Heart left ventricle (tissue), 16 donors: ENCODE measurements around the gene KCNJ10. TPM values are rescaled to one million over a fixed set of nuclear protein-coding genes. Genes with fewer than 3 reads are reported as not detected.

Experiments used
- ATAC-seq, 4 donors: fragments of 200-7000 bp; cut with Tn5 transposase; one replicate each; pipeline ENCODE4 v1.9.1; 2020 to 2022; ENCODE audit warnings: moderate library complexity in 4 of 4, mild to moderate bottlenecking in 3 of 4, moderate number of reproducible peaks in 1 of 4
- DNase-seq, 5 donors: peaks; one replicate each; pipeline ENCODE4 v3.0.0-alpha.2; 2020
- H3K27ac ChIP-seq, 12 donors: fragments of 200-600 bp; sonication (generic) in 4 of 12; one replicate each; pipeline versions ENCODE4 v1.5.0 to v1.8.0; 2016 to 2022; ENCODE audit warnings: mild to moderate bottlenecking in 2 of 12
- H3K27me3 ChIP-seq, 9 donors: fragments of 200-600 bp; sonication (generic) in 2 of 9; one replicate each; pipeline versions ENCODE4 v1.5.1 to v1.8.0; 2016 to 2022; ENCODE audit warnings: mild to moderate bottlenecking in 3 of 9
- H3K36me3 ChIP-seq, 9 donors: fragments of 200-600 bp; sonication (generic) in 2 of 9; one replicate each; pipeline versions ENCODE4 v1.5.0 to v1.8.0; 2018 to 2022; ENCODE audit warnings: mild to moderate bottlenecking in 2 of 9
- H3K4me1 ChIP-seq, 12 donors: fragments of 200-600 bp; sonication (generic) in 4 of 12; one replicate each; pipeline versions ENCODE4 v1.5.0 to v1.8.0; 2016 to 2022; ENCODE audit warnings: mild to moderate bottlenecking in 3 of 12
- H3K4me3 ChIP-seq, 12 donors: fragments of 200-600 bp; sonication (generic) in 4 of 12; one replicate each; pipeline versions ENCODE4 v1.5.0 to v1.8.0; 2017 to 2022; ENCODE audit warnings: mild to moderate bottlenecking in 9 of 12, moderate library complexity in 4 of 12
- H3K9me3 ChIP-seq, 12 donors: fragments of 200-600 bp; sonication (generic) in 4 of 12; one replicate each; pipeline versions ENCODE4 v1.5.0 to v1.8.0; 2016 to 2022; ENCODE audit warnings: mild to moderate bottlenecking in 1 of 12
- CTCF ChIP-seq, 12 donors: fragments of 200-600 bp; sonication (generic) in 4 of 12; IDR thresholded peaks; one replicate each; pipeline versions ENCODE4 v1.5.0 to v1.8.0; 2018 to 2022; ENCODE audit warnings: antibody characterized with exemption in 12 of 12, mild to moderate bottlenecking in 5 of 12
- POLR2A ChIP-seq, 2 donors: fragments of 450-650 bp; IDR thresholded peaks; one replicate each; pipeline ENCODE4 v1.6.1; 2017; ENCODE audit warnings: antibody characterized with exemption in 2 of 2, mild to moderate bottlenecking in 2 of 2, moderate library complexity in 2 of 2
- WGBS, 4 donors: extraction: QIAGEN DNeasy Blood & Tissue Kit in 2 of 4; methylation state at CpG; one replicate each; pipeline versions ENCODE4 v1.1.5 to v1.1.7; 2013 to 2018; 5-methylcytosine and 5-hydroxymethylcytosine counted together
- intact Hi-C, 10 donors: fragments of 100-400 bp; cut with DNase I; formaldehyde crosslinking; loops; one replicate each; pipeline versions ENCODE4 v1.11.1 to v1.14.2; 2022
- polyA plus RNA-seq, 2 donors: library from polyadenylated mRNA; stranded (reverse); fragments of 200-250 nt; gene quantifications; one replicate each; pipeline ENCODE4 v1.2.3, GENCODE V29; 2013
- total RNA-seq, 9 donors: library from RNA; depleted of rRNA in 2 of 9; stranded (reverse); fragments of >200 nt in 2 of 9; fragmentation: NEBNext Ultra II Directional in 3 of 9; extraction: Animal tissue kit (Norgen Biotek cat#: 25700) in 3 of 9; gene quantifications; one replicate each; pipeline versions ENCODE4 v1.1.0 to v1.2.4, GENCODE V29; 2016 to 2023
- donor health status: ischemic (EF 13 %, LVEDD 7.1; RV severe dilation, severe dysfunction).
- donor health status: healthy with polysubstance abuse.
- donor health status: DM: no; HTN: yes; CAD: no.
- donor health status: DM: no; HTN: no; CAD: no.
- donor health status: ischemic (EF 25% LVEDD 6.9; RV normal size, moderate dysfunction).
- donor health status: ischemic (EF 25% LVEDD 5.7; RV mildly dilated, moderate dysfunction).
- donor health status: healthy.
- donor health status: DM: yes; HTN: yes; CAD: no.
- donor health status: ischemic (EF 35%, LVEDD 5.7; RV mildly dilated, moderate dysfunction).
- donor health status: nonischemic (EF 11% LVEDD 7.7; RV severe dilation, severe dysfunction).
- donor health status: DM: yes; HTN: yes; CAD: no.
- donor health status: PGD.
- donor health status: ischemic (EF 29% LVEDD 5.4; RV normal size, mild dysfunction).
- donor health status: nonischemic (EF 23%, LVEDD 6.1; RV moderate dilation, normal function).

Gene KCNJ10
- total and polyA plus RNA-seq, 11 donors: 0.08 to 1.1 (median 0.48) TPM; not detected in 8

- WGBS, 4 donors: 69 to 82% (median 74%) methylated on average over 1 of the region's 1 CpG
These were observed 52.4 kb downstream of the KCNJ10 start for GRCh38 chr1:160017592-160017991.

GRCh38 chr1:160011781-160012180 lies 58.2 kb downstream of the KCNJ10 start:
- H3K9me3 ChIP-seq: no peaks in the 10 kb centered on the region
- no peak for TF ChIP-seq CTCF (IDR thresholded peaks at IDR 0.05)
- TF ChIP-seq POLR2A (IDR thresholded peaks at IDR 0.05): no peak
- H3K36me3 ChIP-seq: no peaks in the 10 kb centered on the region
- DNase-seq (no peak), ATAC-seq (no peak)
- no peak overlapping the region for H3K4me3 ChIP-seq
- 63 to 78% (median 75%) methylated on average over 3 of the region's 3 CpGs for WGBS, 4 donors
- H3K27ac ChIP-seq: no peak overlapping the region
- intact Hi-C loops: no loop called here
- H3K4me1 ChIP-seq: no peaks in the 10 kb centered on the region
- H3K27me3 ChIP-seq: peaks cover 0 to 13% (median 0%) of the 10 kb centered on the region in 9 donors

More at GRCh38 chr1:160017592-160017991, 52.4 kb downstream of the KCNJ10 start:
- no peak for ATAC-seq
- intact Hi-C loops: no loop called here
- Histone ChIP-seq H3K4me3 (no peak overlapping the region), H3K9me3 (no peaks in the 10 kb centered on the region), H3K27ac (no peak overlapping the region), H3K36me3 (no peaks in the 10 kb centered on the region), H3K27me3 (peaks cover 0 to 12% (median 0%) of the 10 kb centered on the region in 9 donors), H3K4me1 (no peaks in the 10 kb centered on the region)
- TF ChIP-seq CTCF (IDR thresholded peaks at IDR 0.05): no peak
- TF ChIP-seq POLR2A (IDR thresholded peaks at IDR 0.05): no peak
- DNase-seq: no peak

GRCh38 chr1:160009801-160010200 lies 60.2 kb downstream of the KCNJ10 start:
- Histone ChIP-seq H3K4me1 (no peaks in the 10 kb centered on the region), H3K27ac (no peak overlapping the region), H3K36me3 (no peaks in the 10 kb centered on the region), H3K9me3 (no peaks in the 10 kb centered on the region), H3K27me3 (peaks cover 0 to 13% (median 0%) of the 10 kb centered on the region in 9 donors), H3K4me3 (no peak overlapping the region)
- DNase-seq (no peak), ATAC-seq (no peak)
- intact Hi-C loops: loop anchor here in 6 of 10 donors (5.0 to 10.0 kb wide), 3 partner anchors 212 to 225 kb away; partner anchors contain the start of gene DUSP23 (in 1 of the 6)
- TF ChIP-seq POLR2A (IDR thresholded peaks at IDR 0.05): no peak
- TF ChIP-seq CTCF (IDR thresholded peaks at IDR 0.05): no peak
- WGBS, 4 donors: 42 to 55% (median 48%) methylated on average over 2 of the region's 2 CpGs

- DNase-seq (no peak), ATAC-seq (no peak)
- peaks cover 0 to 13% (median 0%) of the 10 kb centered on the region in 9 donors for H3K27me3 ChIP-seq
- intact Hi-C loops: loop anchor here in 6 of 10 donors (5.0 to 10.0 kb wide), 3 partner anchors 212 to 224 kb away; partner anchors contain the start of gene DUSP23 (in 1 of the 6)
- H3K4me3 ChIP-seq: no peak overlapping the region
- WGBS, 4 donors: 51 to 72% (median 56%) methylated on average over 2 of the region's 2 CpGs
- no peaks in the 10 kb centered on the region for H3K9me3 ChIP-seq
- no peak for TF ChIP-seq CTCF (IDR thresholded peaks at IDR 0.05)
- H3K27ac ChIP-seq: no peak overlapping the region
- no peaks in the 10 kb centered on the region for H3K4me1 ChIP-seq
- no peaks in the 10 kb centered on the region for H3K36me3 ChIP-seq
These were observed 60.9 kb downstream of the KCNJ10 start for GRCh38 chr1:160009081-160009480.
